ENCODE measurements around the gene IL22RA2.

GRCh38 chr6:137192821-137193220, 19.4 kb upstream of the IL22RA2 start:
- TF ChIP-seq ZNF563 (CRISPR knock-in tag; IDR thresholded peaks at IDR 0.05) = no peak
- TF ChIP-seq RFX5 (IDR thresholded peaks at IDR 0.05; ENCODE audit: low read depth, low read length) = no peak
- TF ChIP-seq CTCF (CRISPR knock-in tag; IDR thresholded peaks at IDR 0.05) = no peak
- TF ChIP-seq FOXO1 (CRISPR knock-in tag; IDR thresholded peaks at IDR 0.05) = no peak
- TF ChIP-seq CBFB (CRISPR knock-in tag; IDR thresholded peaks at IDR 0.05) = no peak
- TF ChIP-seq POLR2A (IDR thresholded peaks at IDR 0.05; ENCODE audit: insufficient read depth in 1 of 2, low read depth in 2 of 2, low read length in 2 of 2) = no peak
- TF ChIP-seq ZNF710 (CRISPR knock-in tag; IDR thresholded peaks at IDR 0.05; ENCODE audit: borderline replicate concordance) = no peak
- TF ChIP-seq ZNF232 (CRISPR knock-in tag; IDR thresholded peaks at IDR 0.05; ENCODE audit: borderline replicate concordance) = no peak

Measured in HepG2 (cell line).